ENCODE data around the gene KLF2.

- TF ChIP-seq CTCF (IDR thresholded peaks at IDR 0.05), result no peak
- no peak for TF ChIP-seq POLR2A (IDR thresholded peaks at IDR 0.05)
Measured at GRCh38 chr19:16334411-16334810, 9.8 kb downstream of the KLF2 start.

Measured in uterus (tissue), 2 donors.